H7 (cell line): ENCODE data around the gene MARCHF2. TPM values are rescaled to one million over a fixed set of nuclear protein-coding genes. Genes with fewer than 3 reads are reported as not detected.
"Not testable (repeated sequence)": the region's sequence is repeated elsewhere in the genome, so short reads cannot be mapped to it uniquely, and the experiment has no call there.

ENCODE experiments used
- DNase-seq: peaks from one replicate; pipeline ENCODE4 v3.0.0; 2012
- H3K27me3 ChIP-seq: 2 replicates; pipeline ENCODE4 v1.6.0; 2011; ENCODE audit warnings: mild to moderate bottlenecking, low read length; ENCODE audit not compliant: control insufficient read depth, insufficient read depth
- H3K36me3 ChIP-seq: replicated peaks from 2 replicates; pipeline ENCODE4 v1.5.1; 2011; ENCODE audit warnings: low read length; ENCODE audit not compliant: control insufficient read depth, insufficient read depth
- H3K4me3 ChIP-seq: 2 replicates; pipeline ENCODE4 v1.5.1; 2011; ENCODE audit warnings: low read depth, mild to moderate bottlenecking, control low read depth, low read length, moderate library complexity; ENCODE audit not compliant: insufficient read depth
- total RNA-seq: library from RNA; depleted of rRNA; stranded (reverse); fragments of >200 nt; shearing (Covaris generic); gene quantifications from 2 replicates; pipeline ENCODE4 v1.2.3, GENCODE V29; 2014

Gene MARCHF2
- total RNA-seq, 1 experiment from 2014 or later, result 47.8 TPM

- DNase-seq, result no peak
- no peak overlapping the region for H3K4me3 ChIP-seq
- no peaks in the 10 kb centered on the region for H3K27me3 ChIP-seq
- no peaks in the 10 kb centered on the region for H3K36me3 ChIP-seq
Measured at GRCh38 chr19:8393871-8394250, 19.2 kb upstream of the MARCHF2 start.

GRCh38 chr19:8395621-8396082 lies 17.5 kb upstream of the MARCHF2 start:
- DNase-seq, result no peak
- H3K27me3 ChIP-seq, result no peaks in the 10 kb centered on the region

GRCh38 chr19:8396185-8396562 lies 16.9 kb upstream of the MARCHF2 start:
- no peaks in the 10 kb centered on the region; the same call in 1 of the 2 replicates for H3K36me3 ChIP-seq
- no peaks in the 10 kb centered on the region for H3K27me3 ChIP-seq
- no peak for DNase-seq
- no peak overlapping the region for H3K4me3 ChIP-seq

More at GRCh38 chr19:8395621-8396082, 17.5 kb upstream of the MARCHF2 start:
- Histone ChIP-seq H3K4me3 (no peak overlapping the region), H3K36me3 (no peaks in the 10 kb centered on the region; the same call in 1 of the 2 replicates)

- Histone ChIP-seq H3K36me3 (no peaks in the 10 kb centered on the region; the same call in 1 of the 2 replicates), H3K27me3 (no peaks in the 10 kb centered on the region), H3K4me3 (no peak overlapping the region)
- DNase-seq, result peak; percentile 94
Measured at GRCh38 chr19:8396563-8397203, 16.4 kb upstream of the MARCHF2 start.

GRCh38 chr19:8397271-8397670 lies 15.8 kb upstream of the MARCHF2 start:
- H3K4me3 ChIP-seq, result no peak overlapping the region
- H3K36me3 ChIP-seq, result no peaks in the 10 kb centered on the region; the same call in 1 of the 2 replicates
- H3K27me3 ChIP-seq, result no peaks in the 10 kb centered on the region
- DNase-seq, result peak; percentile 41

GRCh38 chr19:8397746-8398310 lies 15.3 kb upstream of the MARCHF2 start:
- Histone ChIP-seq H3K4me3 (no peak overlapping the region), H3K36me3 (no peaks in the 10 kb centered on the region; the same call in none of the 2 replicates), H3K27me3 (no peaks in the 10 kb centered on the region)
- peak; percentile 33 for DNase-seq

- peak; percentile 36 for DNase-seq
- no peak overlapping the region for H3K4me3 ChIP-seq
- no peaks in the 10 kb centered on the region; the same call in none of the 2 replicates for H3K36me3 ChIP-seq
- H3K27me3 ChIP-seq, result no peaks in the 10 kb centered on the region
Measured at GRCh38 chr19:8398311-8398771, 14.8 kb upstream of the MARCHF2 start.

- H3K36me3 ChIP-seq, result peaks cover 2% of the 10 kb centered on the region
- no peaks in the 10 kb centered on the region for H3K27me3 ChIP-seq
- H3K4me3 ChIP-seq, result no peak overlapping the region
- DNase-seq, result no peak
Measured at GRCh38 chr19:8399681-8400188, 13.4 kb upstream of the MARCHF2 start.

- Histone ChIP-seq H3K27me3 (no peaks in the 10 kb centered on the region), H3K36me3 (peaks cover 6% of the 10 kb centered on the region), H3K4me3 (no peak overlapping the region)
- no peak for DNase-seq
Measured at GRCh38 chr19:8401981-8402411, 11.1 kb upstream of the MARCHF2 start.

- peak; percentile 40 for DNase-seq
- no peak overlapping the region for H3K4me3 ChIP-seq
- H3K36me3 ChIP-seq, result peaks cover 6% of the 10 kb centered on the region
- H3K27me3 ChIP-seq, result no peaks in the 10 kb centered on the region
Measured at GRCh38 chr19:8403098-8403819, 9.8 kb upstream of the MARCHF2 start.

GRCh38 chr19:8403820-8404109 lies 9.3 kb upstream of the MARCHF2 start:
- Histone ChIP-seq H3K4me3 (no peak overlapping the region), H3K36me3 (peaks cover 6% of the 10 kb centered on the region), H3K27me3 (no peaks in the 10 kb centered on the region)
- DNase-seq, result peak; percentile 40

- no peak for DNase-seq
- Histone ChIP-seq H3K36me3 (peaks cover 6% of the 10 kb centered on the region), H3K27me3 (no peaks in the 10 kb centered on the region), H3K4me3 (no peak overlapping the region)
Measured at GRCh38 chr19:8404391-8405151, 8.5 kb upstream of the MARCHF2 start.

- not testable (repeated sequence) for H3K4me3 ChIP-seq, DNase-seq, H3K27me3 ChIP-seq, H3K36me3 ChIP-seq
Measured at GRCh38 chr19:8410718-8411117, 2.4 kb upstream of the MARCHF2 start.

- peak overlapping the region; percentile 69 for H3K4me3 ChIP-seq
- no peak for DNase-seq
- H3K36me3 ChIP-seq, result no peaks in the 10 kb centered on the region
- H3K27me3 ChIP-seq, result no peaks in the 10 kb centered on the region
Measured at GRCh38 chr19:8413629-8413995, 507 bp downstream of the MARCHF2 start.
